ENCODE results near the gene BMP3. TPM values are rescaled to one million over a fixed set of nuclear protein-coding genes. Genes with fewer than 3 reads are reported as not detected.
A peak's percentile ranks its signal among the peaks of the same experiment; 100 is the strongest.

BMP3 gene
- total and polyA plus RNA-seq, 2 experiments from 2014 or later = 0.03 TPM; not detected in 1

DNA sequence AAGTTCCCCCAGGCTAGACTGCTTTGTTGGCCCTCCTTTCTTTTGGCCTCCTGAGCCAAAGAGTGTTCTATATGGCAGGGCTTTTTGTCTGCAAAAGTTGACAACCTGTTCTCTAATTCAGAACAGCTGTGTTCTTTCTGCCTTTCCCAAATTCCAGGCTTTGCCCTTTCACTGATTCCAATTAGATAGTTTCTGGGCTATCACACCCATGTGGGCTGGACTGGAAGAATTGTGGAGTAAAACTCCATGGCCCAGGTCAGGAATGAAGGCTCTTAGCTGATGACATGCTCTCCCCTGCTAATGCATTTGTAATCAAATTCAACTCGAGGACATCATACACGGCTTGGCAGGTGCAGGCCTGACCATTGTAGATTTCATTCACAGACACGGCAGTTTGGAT is 19.4 kb downstream of the BMP3 start:
- H3K4me3 ChIP-seq = no peak overlapping the region
- no peak for DNase-seq (ENCODE audit: low read depth in 1 of 2, low spot score in 1 of 2)

DNA sequence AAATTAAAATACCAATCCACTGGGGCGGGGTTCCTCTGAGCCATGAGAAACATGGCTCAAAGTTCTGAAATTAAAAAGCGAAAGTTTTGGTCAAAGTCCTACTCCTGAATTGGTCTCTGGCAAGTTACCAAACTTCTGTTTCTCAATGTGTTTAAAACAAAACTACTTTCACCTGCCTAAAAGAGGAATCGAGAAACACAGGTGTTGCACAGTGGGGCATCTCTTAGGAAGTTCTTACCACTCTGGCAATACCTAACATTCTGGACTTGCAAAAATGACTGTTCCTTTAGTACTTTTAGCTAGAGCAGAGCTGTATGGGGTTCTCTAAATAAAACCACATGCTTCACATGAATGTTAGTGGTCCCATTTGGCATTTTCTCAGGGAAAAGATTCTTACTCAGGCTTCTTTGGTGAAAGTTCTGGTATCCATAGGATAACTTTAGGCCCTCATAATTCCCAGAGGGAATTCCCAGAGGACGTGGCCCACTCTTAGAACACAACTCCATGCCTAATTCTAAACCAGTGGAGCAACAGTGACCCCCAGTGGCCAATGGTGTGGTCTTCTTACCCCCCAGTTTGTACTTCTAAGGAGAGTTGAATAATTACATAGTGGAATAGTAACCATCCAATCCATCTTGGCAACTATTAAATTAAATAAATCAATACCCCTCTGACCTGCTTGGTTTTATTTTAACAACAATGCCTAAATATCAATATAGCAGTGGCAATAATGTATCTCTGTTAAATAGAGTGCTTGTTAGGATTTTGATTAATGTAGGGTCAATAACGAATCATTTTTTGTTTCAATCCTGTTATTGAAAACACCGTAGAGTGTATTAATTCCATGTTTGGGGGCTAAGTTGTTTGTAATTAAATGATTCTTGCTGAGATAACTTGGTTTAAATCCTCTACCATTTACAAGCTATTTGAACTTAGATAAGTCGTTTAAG is 21.9 kb downstream of the BMP3 start:
- no peak overlapping the region for H3K4me3 ChIP-seq
- no peaks in the 10 kb centered on the region for H3K4me1 ChIP-seq (ENCODE audit: low read depth)
- H3K9me3 ChIP-seq (ENCODE audit: low read depth) = no peaks in the 10 kb centered on the region
- no peaks in the 10 kb centered on the region for H3K36me3 ChIP-seq
- TF ChIP-seq, protein P1, sequence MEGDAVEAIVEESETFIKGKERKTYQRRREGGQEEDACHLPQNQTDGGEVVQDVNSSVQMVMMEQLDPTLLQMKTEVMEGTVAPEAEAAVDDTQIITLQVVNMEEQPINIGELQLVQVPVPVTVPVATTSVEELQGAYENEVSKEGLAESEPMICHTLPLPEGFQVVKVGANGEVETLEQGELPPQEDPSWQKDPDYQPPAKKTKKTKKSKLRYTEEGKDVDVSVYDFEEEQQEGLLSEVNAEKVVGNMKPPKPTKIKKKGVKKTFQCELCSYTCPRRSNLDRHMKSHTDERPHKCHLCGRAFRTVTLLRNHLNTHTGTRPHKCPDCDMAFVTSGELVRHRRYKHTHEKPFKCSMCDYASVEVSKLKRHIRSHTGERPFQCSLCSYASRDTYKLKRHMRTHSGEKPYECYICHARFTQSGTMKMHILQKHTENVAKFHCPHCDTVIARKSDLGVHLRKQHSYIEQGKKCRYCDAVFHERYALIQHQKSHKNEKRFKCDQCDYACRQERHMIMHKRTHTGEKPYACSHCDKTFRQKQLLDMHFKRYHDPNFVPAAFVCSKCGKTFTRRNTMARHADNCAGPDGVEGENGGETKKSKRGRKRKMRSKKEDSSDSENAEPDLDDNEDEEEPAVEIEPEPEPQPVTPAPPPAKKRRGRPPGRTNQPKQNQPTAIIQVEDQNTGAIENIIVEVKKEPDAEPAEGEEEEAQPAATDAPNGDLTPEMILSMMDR (IDR thresholded peaks at IDR 0.05; ENCODE audit: low read depth, low read length) = peak; percentile 82
- H3K27me3 ChIP-seq = peaks cover 16% of the 10 kb centered on the region
- peak; percentile 76 to 85 for DNase-seq (ENCODE audit: low read depth in 1 of 2, low spot score in 1 of 2)
- no peak overlapping the region for H3K27ac ChIP-seq

More for the DNA sequence above, 19.4 kb downstream of the BMP3 start:
- no peaks in the 10 kb centered on the region for H3K4me1 ChIP-seq (ENCODE audit: low read depth)
- TF ChIP-seq, protein P1 (IDR thresholded peaks at IDR 0.05; ENCODE audit: low read depth, low read length) = no peak
- H3K27ac ChIP-seq = no peak overlapping the region
- H3K27me3 ChIP-seq = peaks cover 37% of the 10 kb centered on the region
- no peaks in the 10 kb centered on the region for H3K9me3 ChIP-seq (ENCODE audit: low read depth)
- no peaks in the 10 kb centered on the region for H3K36me3 ChIP-seq

DNA sequence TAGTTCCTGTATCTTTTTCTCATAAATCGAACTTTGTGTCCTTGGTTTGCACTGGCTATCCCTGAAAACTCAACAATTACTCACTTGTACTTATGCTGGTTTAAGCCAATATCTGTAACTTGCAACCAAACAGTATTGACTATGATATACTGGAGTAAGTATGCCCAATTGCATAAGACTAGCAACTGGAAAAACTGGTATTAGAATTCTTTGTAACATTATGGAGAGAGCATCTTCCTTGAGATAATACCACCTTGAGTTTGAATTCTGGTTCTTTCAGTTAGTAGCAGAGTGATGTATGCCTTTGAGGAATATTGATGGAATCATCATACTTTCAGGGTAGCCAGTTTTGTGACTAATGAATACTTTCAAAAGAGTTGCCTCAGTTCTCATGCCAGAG is 28.1 kb downstream of the BMP3 start:
- TF ChIP-seq, protein P1 (IDR thresholded peaks at IDR 0.05; ENCODE audit: low read depth, low read length) = no peak
- H3K4me1 ChIP-seq (ENCODE audit: low read depth) = no peaks in the 10 kb centered on the region

DNA sequence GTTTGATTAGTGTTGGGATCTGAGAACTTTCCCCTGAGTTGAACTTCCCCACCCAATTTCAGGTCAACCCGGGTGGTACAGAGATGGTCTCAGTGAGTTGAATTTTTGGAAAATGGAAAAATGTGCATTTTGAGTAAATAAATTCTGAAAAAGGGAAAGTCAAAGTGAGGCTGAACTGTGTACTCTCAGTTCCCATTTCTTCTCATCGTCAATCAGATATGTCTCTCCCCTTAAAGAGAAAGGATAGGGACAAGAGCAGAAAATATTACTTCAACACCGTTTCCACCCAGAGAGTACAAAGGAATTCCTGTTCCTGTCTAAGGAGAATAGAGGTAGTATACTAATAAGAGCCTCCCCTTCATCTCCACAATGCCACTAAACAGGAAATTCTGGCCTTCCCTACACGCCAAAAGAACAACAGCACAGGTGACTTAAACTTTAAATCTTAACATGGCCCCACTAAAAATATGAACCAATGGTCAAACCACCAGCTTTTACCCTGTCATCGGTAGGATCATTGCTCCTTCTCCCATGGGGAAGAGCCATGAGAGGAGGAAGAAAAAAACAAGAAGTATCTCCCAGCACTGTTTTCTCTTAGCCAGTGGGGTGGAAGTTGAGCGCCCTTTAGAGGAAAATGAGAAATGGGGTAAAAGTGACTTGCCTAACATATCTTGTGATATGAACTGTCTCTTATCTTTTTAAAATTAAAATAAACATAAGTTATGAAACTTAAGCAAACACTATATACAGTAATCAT is 30.3 kb downstream of the BMP3 start:
- DNase-seq (ENCODE audit: low read depth in 1 of 2, low spot score in 1 of 2) = no peak
- TF ChIP-seq, protein P1 (IDR thresholded peaks at IDR 0.05; ENCODE audit: low read depth, low read length) = no peak
- Histone ChIP-seq H3K36me3 (no peaks in the 10 kb centered on the region), H3K4me3 (no peak overlapping the region), H3K27ac (no peak overlapping the region), H3K27me3 (peaks cover 7% of the 10 kb centered on the region), H3K9me3 (ENCODE audit: low read depth) (no peaks in the 10 kb centered on the region), H3K4me1 (ENCODE audit: low read depth) (no peaks in the 10 kb centered on the region)

More for the DNA sequence above, 28.1 kb downstream of the BMP3 start:
- Histone ChIP-seq H3K4me3 (no peak overlapping the region), H3K36me3 (no peaks in the 10 kb centered on the region), H3K27me3 (no peaks in the 10 kb centered on the region), H3K27ac (no peak overlapping the region), H3K9me3 (ENCODE audit: low read depth) (no peaks in the 10 kb centered on the region)
- DNase-seq (ENCODE audit: low read depth in 1 of 2, low spot score in 1 of 2) = no peak

DNA sequence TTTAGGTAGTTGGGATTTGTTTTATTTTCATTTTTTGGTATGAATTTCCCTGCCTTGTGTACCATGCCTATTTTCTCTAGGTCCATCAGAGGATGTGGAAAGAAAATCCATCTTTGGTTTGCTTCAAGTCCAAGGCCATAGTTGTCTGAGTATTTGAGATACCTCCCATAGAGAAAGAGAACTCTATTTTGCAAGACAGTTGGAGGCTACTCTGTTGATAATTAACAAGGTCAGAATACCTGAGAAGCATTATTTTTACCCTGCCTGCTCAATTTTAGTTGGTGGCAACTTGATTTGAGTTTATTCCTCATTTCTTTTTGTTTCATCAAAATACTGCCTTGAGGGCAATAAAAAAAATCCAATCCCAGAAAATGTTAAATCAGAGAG is 30.8 kb downstream of the BMP3 start:
- Histone ChIP-seq H3K27me3 (peaks cover 7% of the 10 kb centered on the region), H3K4me1 (ENCODE audit: low read depth) (no peaks in the 10 kb centered on the region), H3K9me3 (ENCODE audit: low read depth) (no peaks in the 10 kb centered on the region), H3K27ac (no peak overlapping the region), H3K36me3 (no peaks in the 10 kb centered on the region), H3K4me3 (no peak overlapping the region)
- TF ChIP-seq, protein P1 (IDR thresholded peaks at IDR 0.05; ENCODE audit: low read depth, low read length) = no peak
- DNase-seq (ENCODE audit: low read depth in 1 of 2, low spot score in 1 of 2) = no peak

Data from cardiac muscle cell (in vitro differentiated cells and primary cell).